ENCODE data around the gene ATG13. TPM values are rescaled to one million over a fixed set of nuclear protein-coding genes. Genes with fewer than 3 reads are reported as not detected.

The ATG13 gene
- total RNA-seq, result 10 to 100 TPM; 38.8 to 74.8 (median 48.7) TPM
- polyA plus RNA-seq, result 10 to 100 TPM; 26.7 to 50.7 TPM
- long read RNA-seq, donor 1, full-length matches to known transcripts, result 2 of 16 reads
- long read RNA-seq, donor 1, partial matches to known transcripts, result 11 of 16 reads
- long read RNA-seq, donor 1, other reads (novel, unspliced or antisense), result 3 of 16 reads
- long read RNA-seq, donor 2, full-length matches to known transcripts, result 17 of 62 reads
- long read RNA-seq, donor 2, partial matches to known transcripts, result 4 of 62 reads
- long read RNA-seq, donor 2, other reads (novel, unspliced or antisense), result 41 of 62 reads
- long read RNA-seq, donor 3, full-length matches to known transcripts, result 5 of 26 reads
- long read RNA-seq, donor 3, partial matches to known transcripts, result 5 of 26 reads
- long read RNA-seq, donor 3, other reads (novel, unspliced or antisense), result 16 of 26 reads

DNA sequence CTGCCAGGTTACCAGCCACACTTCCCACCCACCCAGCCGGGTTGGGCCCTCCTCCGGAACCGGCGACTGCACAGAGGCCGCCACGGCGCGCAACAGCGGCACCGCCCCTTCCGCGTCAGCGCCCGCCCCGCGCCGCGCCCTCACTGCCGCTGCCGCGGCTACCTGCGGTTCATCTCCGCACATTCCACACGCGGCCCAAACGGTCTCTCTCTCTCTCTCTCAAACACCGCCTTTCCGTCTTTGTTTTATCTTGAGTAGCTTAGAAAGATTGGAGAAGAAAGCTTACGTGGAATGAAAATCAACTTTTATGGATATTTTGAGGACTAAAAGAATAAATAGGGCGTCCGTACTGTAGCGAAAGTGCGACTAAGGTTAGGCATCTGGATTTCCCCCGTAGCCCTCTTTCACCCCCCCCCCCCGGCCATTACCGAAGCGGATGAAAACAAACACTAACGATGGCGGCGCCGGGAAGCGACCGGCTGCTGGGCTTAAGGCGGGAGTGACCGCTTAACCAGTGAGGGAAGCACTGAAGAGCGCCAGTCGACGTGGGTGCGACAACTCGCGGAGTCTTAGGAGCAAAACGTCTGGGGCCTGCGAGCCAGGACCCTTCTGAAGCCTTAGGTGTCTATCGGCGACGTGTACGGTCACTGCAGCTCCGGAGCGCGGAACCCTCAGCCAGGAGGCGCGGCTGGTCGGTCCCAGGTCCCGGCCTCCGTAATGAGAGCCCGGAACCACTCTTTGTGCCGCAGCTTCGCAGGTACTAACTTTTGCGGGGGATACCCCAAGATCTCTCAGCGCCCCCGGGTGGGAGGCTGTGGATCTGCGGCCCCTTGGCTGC is at the start of gene ATG13, which contains the start of gene HARBI1:
Gene ATG13, plus strand, starts transcription at position 420 of the 838 bp plus-strand sequence. CDS start 26,739 bp downstream, outside the sequence.
Gene HARBI1, minus strand, starts transcription at position 94 of the 838 bp plus-strand sequence. CDS start 990 bp downstream, outside the sequence.
- H3K9me3 ChIP-seq, result no peaks in the 10 kb centered on the region
- peaks cover 0 to 48% (median 21%) of the 10 kb centered on the region in 12 donors for H3K4me1 ChIP-seq
- H3K27ac ChIP-seq, result peak within 1 kb of the TSS; percentile 85 to 97 (median 92)
- ATAC-seq (peak; percentile 91 to 99 (median 98)), DNase-seq (peak; percentile 91 to 95 (median 92))
- WGBS, 4 donors, result 0 to 1% (median 0%) methylated on average over 58 to 72 of the region's 72 CpGs
- peak within 1 kb of the TSS; percentile 67 to 99 (median 92) for H3K4me3 ChIP-seq
- TF ChIP-seq, protein P1, sequence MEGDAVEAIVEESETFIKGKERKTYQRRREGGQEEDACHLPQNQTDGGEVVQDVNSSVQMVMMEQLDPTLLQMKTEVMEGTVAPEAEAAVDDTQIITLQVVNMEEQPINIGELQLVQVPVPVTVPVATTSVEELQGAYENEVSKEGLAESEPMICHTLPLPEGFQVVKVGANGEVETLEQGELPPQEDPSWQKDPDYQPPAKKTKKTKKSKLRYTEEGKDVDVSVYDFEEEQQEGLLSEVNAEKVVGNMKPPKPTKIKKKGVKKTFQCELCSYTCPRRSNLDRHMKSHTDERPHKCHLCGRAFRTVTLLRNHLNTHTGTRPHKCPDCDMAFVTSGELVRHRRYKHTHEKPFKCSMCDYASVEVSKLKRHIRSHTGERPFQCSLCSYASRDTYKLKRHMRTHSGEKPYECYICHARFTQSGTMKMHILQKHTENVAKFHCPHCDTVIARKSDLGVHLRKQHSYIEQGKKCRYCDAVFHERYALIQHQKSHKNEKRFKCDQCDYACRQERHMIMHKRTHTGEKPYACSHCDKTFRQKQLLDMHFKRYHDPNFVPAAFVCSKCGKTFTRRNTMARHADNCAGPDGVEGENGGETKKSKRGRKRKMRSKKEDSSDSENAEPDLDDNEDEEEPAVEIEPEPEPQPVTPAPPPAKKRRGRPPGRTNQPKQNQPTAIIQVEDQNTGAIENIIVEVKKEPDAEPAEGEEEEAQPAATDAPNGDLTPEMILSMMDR (IDR thresholded peaks at IDR 0.05), result peak; percentile 62 to 88 (median 73)
- TF ChIP-seq POLR2A (IDR thresholded peaks at IDR 0.05), result peak in 1 of 2 donors; percentile 9
- H3K36me3 ChIP-seq, result peaks cover 0 to 24% (median 19%) of the 10 kb centered on the region in 9 donors
- intact Hi-C loops (cut with DNase I), result loop anchor here in 9 of 10 donors (2.0 to 10.0 kb wide), 8 partner anchors 23 to 233 kb away; partner anchors contain the start of genes CHRM4 (in 4 of the 9), MDK (in 3 of the 9), ARHGAP1 (in 2 of the 9) and ZNF408 (in 2 of the 9)
- no peaks in the 10 kb centered on the region for H3K27me3 ChIP-seq

DNA sequence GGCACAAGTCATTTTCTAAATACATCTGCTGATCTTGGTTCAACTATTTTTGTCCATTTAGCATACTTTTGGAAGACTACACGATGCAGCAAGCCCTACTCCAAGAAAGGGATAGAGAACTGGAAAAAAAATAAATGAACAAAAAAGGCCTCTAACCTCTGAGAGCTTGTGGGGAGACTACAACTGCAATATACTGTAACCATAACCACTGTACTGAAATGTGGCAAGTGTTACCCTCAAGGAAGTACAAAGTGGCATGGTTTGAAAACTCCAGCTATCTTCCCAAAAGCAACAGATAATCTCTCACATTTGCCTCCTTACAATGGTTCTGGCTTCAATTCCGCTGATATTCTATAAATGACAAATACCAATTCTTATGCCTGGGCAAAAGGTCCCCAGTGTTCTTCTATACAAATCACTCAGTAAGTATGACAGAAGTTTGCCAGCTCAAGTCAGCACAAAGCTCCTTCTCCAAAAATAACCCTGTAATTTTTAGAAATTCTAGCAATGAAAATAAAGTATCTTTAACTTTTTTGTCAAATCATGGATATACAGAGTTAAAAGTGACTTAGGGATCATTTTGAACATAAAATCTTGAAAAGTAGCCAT is 46.5 kb upstream of the ATG13 start:
- WGBS, 4 donors, result 51 to 56% (median 52%) methylated on average over 2 of the region's 2 CpGs
- ATAC-seq, result no peak

GRCh38 chr11:46574656-46575055 is 42.7 kb upstream of the ATG13 start:
- no peaks in the 10 kb centered on the region for H3K36me3 ChIP-seq
- TF ChIP-seq, protein P1 (IDR thresholded peaks at IDR 0.05), result no peak
- no peak for TF ChIP-seq POLR2A (IDR thresholded peaks at IDR 0.05)
- H3K27me3 ChIP-seq, result no peaks in the 10 kb centered on the region
- DNase-seq, result no peak
- intact Hi-C loops (cut with DNase I), result no loop called here
- 8 to 19% (median 9%) methylated on average over 1 of the region's 1 CpG for WGBS, 4 donors
- H3K4me3 ChIP-seq, result no peak overlapping the region
- H3K27ac ChIP-seq, result no peak overlapping the region
- peaks cover 0 to 30% (median 16%) of the 10 kb centered on the region in 12 donors for H3K4me1 ChIP-seq
- no peaks in the 10 kb centered on the region for H3K9me3 ChIP-seq
- no peak for ATAC-seq

More for the DNA sequence above, 46.5 kb upstream of the ATG13 start:
- no peak overlapping the region for H3K4me3 ChIP-seq
- no peaks in the 10 kb centered on the region for H3K27me3 ChIP-seq
- intact Hi-C loops (cut with DNase I), result no loop called here
- TF ChIP-seq POLR2A (IDR thresholded peaks at IDR 0.05), result no peak
- TF ChIP-seq, protein P1 (IDR thresholded peaks at IDR 0.05), result no peak
- H3K4me1 ChIP-seq, result peaks cover 0 to 29% (median 13%) of the 10 kb centered on the region in 12 donors
- no peaks in the 10 kb centered on the region for H3K36me3 ChIP-seq
- DNase-seq, result no peak
- H3K9me3 ChIP-seq, result no peaks in the 10 kb centered on the region
- H3K27ac ChIP-seq, result no peak overlapping the region

Measured in heart left ventricle (tissue), 16 donors.